ENCODE results near the gene AP1G2. TPM values are rescaled to one million over a fixed set of nuclear protein-coding genes. Genes with fewer than 3 reads are reported as not detected.

The AP1G2 gene
- polyA plus RNA-seq, 2 donors = 81.5 to 171 TPM

- WGBS, 2 donors = 72 to 81% methylated on average over 3 of the region's 3 CpGs
- Histone ChIP-seq H3K9me3 (ENCODE audit: control insufficient read depth in 2 of 2, insufficient read depth in 1 of 2, low read depth in 1 of 2, low read length in 1 of 2) (no peaks in the 10 kb centered on the region), H3K36me3 (ENCODE audit: control insufficient read depth in 2 of 2, insufficient read depth in 2 of 2, low read length in 1 of 2) (no peaks in the 10 kb centered on the region), H3K27ac (ENCODE audit: low read depth in 2 of 2, low read length in 1 of 2) (no peak overlapping the region), H3K4me1 (ENCODE audit: control insufficient read depth in 2 of 2, insufficient read depth in 2 of 2, low read length in 1 of 2) (no peaks in the 10 kb centered on the region), H3K4me3 (ENCODE audit: low read depth in 1 of 2, low read length in 2 of 2) (no peak overlapping the region), H3K27me3 (ENCODE audit: control insufficient read depth in 1 of 2, insufficient read depth in 2 of 2, low read length in 2 of 2) (no peaks in the 10 kb centered on the region)
These were observed 41.4 kb upstream of the AP1G2 start for GRCh38 chr14:23609001-23609400.

- no peak overlapping the region for H3K4me3 ChIP-seq (ENCODE audit: low read depth in 1 of 2, low read length in 2 of 2)
- no peaks in the 10 kb centered on the region for H3K4me1 ChIP-seq (ENCODE audit: control insufficient read depth in 2 of 2, insufficient read depth in 2 of 2, low read length in 1 of 2)
- no peaks in the 10 kb centered on the region for H3K36me3 ChIP-seq (ENCODE audit: control insufficient read depth in 2 of 2, insufficient read depth in 2 of 2, low read length in 1 of 2)
- WGBS, 2 donors = 19 to 29% methylated on average over 1 of the region's 1 CpG
- H3K27ac ChIP-seq (ENCODE audit: low read depth in 2 of 2, low read length in 1 of 2) = no peak overlapping the region
- no peaks in the 10 kb centered on the region for H3K27me3 ChIP-seq (ENCODE audit: control insufficient read depth in 1 of 2, insufficient read depth in 2 of 2, low read length in 2 of 2)
- H3K9me3 ChIP-seq (ENCODE audit: control insufficient read depth in 2 of 2, insufficient read depth in 1 of 2, low read depth in 1 of 2, low read length in 1 of 2) = no peaks in the 10 kb centered on the region
These were observed 40.9 kb upstream of the AP1G2 start for GRCh38 chr14:23608454-23608853.

DNA sequence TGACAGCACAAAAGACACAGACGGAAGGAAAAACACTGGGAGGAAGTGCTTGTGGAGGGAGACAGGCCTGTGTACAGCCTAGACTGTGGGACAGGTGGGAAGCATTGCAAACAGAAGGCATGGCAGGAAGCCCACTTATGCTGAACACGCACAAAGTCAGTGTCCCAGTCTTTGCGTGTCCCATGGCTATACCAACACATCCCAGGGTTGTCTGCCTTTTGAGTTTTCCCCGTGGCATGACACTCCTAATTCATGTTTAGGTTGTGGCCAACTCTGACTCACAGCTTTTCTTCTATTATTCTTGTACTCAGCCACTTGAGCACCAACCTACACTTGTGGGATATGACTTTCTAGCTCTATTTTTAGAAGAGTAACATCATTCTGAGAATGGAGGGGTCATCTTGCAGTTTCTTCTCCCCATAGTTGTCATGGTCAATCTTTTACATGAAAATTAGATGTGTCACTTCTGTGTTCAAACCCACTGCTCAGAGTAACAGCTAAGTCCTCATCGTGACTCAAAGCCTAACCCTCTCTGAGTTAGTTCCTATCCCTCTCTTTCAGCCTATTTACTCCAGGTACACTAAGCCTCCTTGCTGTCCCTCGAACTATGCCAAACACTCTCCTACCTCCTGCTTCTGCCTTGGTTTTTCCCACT, 38.5 kb upstream of the AP1G2 start:
- Histone ChIP-seq H3K4me3 (ENCODE audit: low read depth in 1 of 2, low read length in 2 of 2) (no peak overlapping the region), H3K9me3 (ENCODE audit: control insufficient read depth in 2 of 2, insufficient read depth in 1 of 2, low read depth in 1 of 2, low read length in 1 of 2) (no peaks in the 10 kb centered on the region), H3K4me1 (ENCODE audit: control insufficient read depth in 2 of 2, insufficient read depth in 2 of 2, low read length in 1 of 2) (no peaks in the 10 kb centered on the region), H3K27me3 (ENCODE audit: control insufficient read depth in 1 of 2, insufficient read depth in 2 of 2, low read length in 2 of 2) (no peaks in the 10 kb centered on the region), H3K36me3 (ENCODE audit: control insufficient read depth in 2 of 2, insufficient read depth in 2 of 2, low read length in 1 of 2) (no peaks in the 10 kb centered on the region), H3K27ac (ENCODE audit: low read depth in 2 of 2, low read length in 1 of 2) (no peak overlapping the region)
- WGBS, 2 donors = 60 to 70% methylated on average over 6 of the region's 6 CpGs

- no peaks in the 10 kb centered on the region for H3K4me1 ChIP-seq (ENCODE audit: control insufficient read depth in 2 of 2, insufficient read depth in 2 of 2, low read length in 1 of 2)
- H3K9me3 ChIP-seq (ENCODE audit: control insufficient read depth in 2 of 2, insufficient read depth in 1 of 2, low read depth in 1 of 2, low read length in 1 of 2) = no peaks in the 10 kb centered on the region
- no peaks in the 10 kb centered on the region for H3K27me3 ChIP-seq (ENCODE audit: control insufficient read depth in 1 of 2, insufficient read depth in 2 of 2, low read length in 2 of 2)
- H3K27ac ChIP-seq (ENCODE audit: low read depth in 2 of 2, low read length in 1 of 2) = no peak overlapping the region
- WGBS, 2 donors = 79 to 82% methylated on average over 3 of the region's 3 CpGs
- no peaks in the 10 kb centered on the region for H3K36me3 ChIP-seq (ENCODE audit: control insufficient read depth in 2 of 2, insufficient read depth in 2 of 2, low read length in 1 of 2)
- H3K4me3 ChIP-seq (ENCODE audit: low read depth in 1 of 2, low read length in 2 of 2) = no peak overlapping the region
These were observed 37.1 kb upstream of the AP1G2 start for GRCh38 chr14:23604675-23605170.

GRCh38 chr14:23604148-23604547, 36.6 kb upstream of the AP1G2 start:
- H3K9me3 ChIP-seq (ENCODE audit: control insufficient read depth in 2 of 2, insufficient read depth in 1 of 2, low read depth in 1 of 2, low read length in 1 of 2) = no peaks in the 10 kb centered on the region
- H3K36me3 ChIP-seq (ENCODE audit: control insufficient read depth in 2 of 2, insufficient read depth in 2 of 2, low read length in 1 of 2) = no peaks in the 10 kb centered on the region
- H3K4me1 ChIP-seq (ENCODE audit: control insufficient read depth in 2 of 2, insufficient read depth in 2 of 2, low read length in 1 of 2) = no peaks in the 10 kb centered on the region
- 83 to 88% methylated on average over 2 of the region's 2 CpGs for WGBS, 2 donors
- no peaks in the 10 kb centered on the region for H3K27me3 ChIP-seq (ENCODE audit: control insufficient read depth in 1 of 2, insufficient read depth in 2 of 2, low read length in 2 of 2)
- H3K4me3 ChIP-seq (ENCODE audit: low read depth in 1 of 2, low read length in 2 of 2) = no peak overlapping the region
- H3K27ac ChIP-seq (ENCODE audit: low read depth in 2 of 2, low read length in 1 of 2) = no peak overlapping the region

GRCh38 chr14:23603103-23603502, 35.5 kb upstream of the AP1G2 start:
- no peak overlapping the region for H3K27ac ChIP-seq (ENCODE audit: low read depth in 2 of 2, low read length in 1 of 2)
- H3K4me1 ChIP-seq (ENCODE audit: control insufficient read depth in 2 of 2, insufficient read depth in 2 of 2, low read length in 1 of 2) = no peaks in the 10 kb centered on the region
- no peaks in the 10 kb centered on the region for H3K9me3 ChIP-seq (ENCODE audit: control insufficient read depth in 2 of 2, insufficient read depth in 1 of 2, low read depth in 1 of 2, low read length in 1 of 2)
- H3K4me3 ChIP-seq (ENCODE audit: low read depth in 1 of 2, low read length in 2 of 2) = no peak overlapping the region
- H3K27me3 ChIP-seq (ENCODE audit: control insufficient read depth in 1 of 2, insufficient read depth in 2 of 2, low read length in 2 of 2) = no peaks in the 10 kb centered on the region
- 71 to 75% methylated on average over 2 of the region's 2 CpGs for WGBS, 2 donors
- H3K36me3 ChIP-seq (ENCODE audit: control insufficient read depth in 2 of 2, insufficient read depth in 2 of 2, low read length in 1 of 2) = no peaks in the 10 kb centered on the region

- H3K27me3 ChIP-seq (ENCODE audit: control insufficient read depth in 1 of 2, insufficient read depth in 2 of 2, low read length in 2 of 2) = no peaks in the 10 kb centered on the region
- WGBS, 2 donors = 83 to 91% methylated on average over 12 of the region's 12 CpGs
- no peaks in the 10 kb centered on the region for H3K36me3 ChIP-seq (ENCODE audit: control insufficient read depth in 2 of 2, insufficient read depth in 2 of 2, low read length in 1 of 2)
- H3K27ac ChIP-seq (ENCODE audit: low read depth in 2 of 2, low read length in 1 of 2) = no peak overlapping the region
- no peak overlapping the region for H3K4me3 ChIP-seq (ENCODE audit: low read depth in 1 of 2, low read length in 2 of 2)
- H3K4me1 ChIP-seq (ENCODE audit: control insufficient read depth in 2 of 2, insufficient read depth in 2 of 2, low read length in 1 of 2) = no peaks in the 10 kb centered on the region
- H3K9me3 ChIP-seq (ENCODE audit: control insufficient read depth in 2 of 2, insufficient read depth in 1 of 2, low read depth in 1 of 2, low read length in 1 of 2) = no peaks in the 10 kb centered on the region
These were observed 34.8 kb upstream of the AP1G2 start for GRCh38 chr14:23602181-23603095.

- Histone ChIP-seq H3K4me1 (ENCODE audit: control insufficient read depth in 2 of 2, insufficient read depth in 2 of 2, low read length in 1 of 2) (no peaks in the 10 kb centered on the region), H3K27me3 (ENCODE audit: control insufficient read depth in 1 of 2, insufficient read depth in 2 of 2, low read length in 2 of 2) (no peaks in the 10 kb centered on the region), H3K36me3 (ENCODE audit: control insufficient read depth in 2 of 2, insufficient read depth in 2 of 2, low read length in 1 of 2) (no peaks in the 10 kb centered on the region), H3K9me3 (ENCODE audit: control insufficient read depth in 2 of 2, insufficient read depth in 1 of 2, low read depth in 1 of 2, low read length in 1 of 2) (no peaks in the 10 kb centered on the region), H3K4me3 (ENCODE audit: low read depth in 1 of 2, low read length in 2 of 2) (no peak overlapping the region), H3K27ac (ENCODE audit: low read depth in 2 of 2, low read length in 1 of 2) (no peak overlapping the region)
- 59 to 60% methylated on average over 1 of the region's 1 CpG for WGBS, 2 donors
These were observed 34.2 kb upstream of the AP1G2 start for GRCh38 chr14:23601845-23602180.

DNA sequence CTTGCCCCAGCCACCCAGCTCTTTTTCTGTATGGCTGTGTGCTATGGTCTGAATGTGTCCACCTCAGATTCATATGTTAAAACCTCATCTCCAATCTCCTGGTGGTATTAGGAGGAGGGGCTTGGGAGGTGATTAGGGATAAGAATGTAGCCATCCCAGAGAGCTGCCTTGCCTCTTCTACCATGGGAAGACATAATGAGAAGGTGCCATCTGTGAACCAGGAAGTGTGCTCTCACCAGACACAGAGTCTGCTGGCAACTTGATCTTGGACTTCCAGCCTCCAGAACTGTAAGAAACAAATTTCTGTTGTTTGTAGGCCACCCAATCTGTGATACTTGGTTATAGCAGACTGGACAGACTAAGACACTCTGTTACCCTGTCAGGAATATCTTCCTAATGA, 33.8 kb upstream of the AP1G2 start:
- Histone ChIP-seq H3K9me3 (ENCODE audit: control insufficient read depth in 2 of 2, insufficient read depth in 1 of 2, low read depth in 1 of 2, low read length in 1 of 2) (no peaks in the 10 kb centered on the region), H3K36me3 (ENCODE audit: control insufficient read depth in 2 of 2, insufficient read depth in 2 of 2, low read length in 1 of 2) (no peaks in the 10 kb centered on the region), H3K4me3 (ENCODE audit: low read depth in 1 of 2, low read length in 2 of 2) (no peak overlapping the region), H3K27ac (ENCODE audit: low read depth in 2 of 2, low read length in 1 of 2) (no peak overlapping the region), H3K27me3 (ENCODE audit: control insufficient read depth in 1 of 2, insufficient read depth in 2 of 2, low read length in 2 of 2) (no peaks in the 10 kb centered on the region), H3K4me1 (ENCODE audit: control insufficient read depth in 2 of 2, insufficient read depth in 2 of 2, low read length in 1 of 2) (no peaks in the 10 kb centered on the region)

DNA sequence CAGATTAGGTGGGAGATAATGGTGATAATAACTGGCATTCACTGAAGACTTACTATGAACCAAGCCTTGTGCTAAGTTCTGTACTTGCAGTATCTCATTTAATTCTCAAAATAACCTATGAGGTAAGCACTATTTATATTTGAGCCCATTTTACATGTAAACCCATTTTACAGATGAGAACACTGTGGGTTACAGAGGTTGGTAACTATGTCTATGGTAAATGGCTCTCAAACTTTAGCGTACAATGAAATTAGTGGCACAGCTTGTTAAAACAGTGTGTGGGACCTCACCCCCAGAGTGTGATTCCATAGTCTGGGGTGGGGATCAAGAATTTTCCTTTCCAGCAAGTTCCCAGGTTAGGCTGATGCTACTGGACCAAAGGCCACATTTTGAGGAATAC, 33.2 kb upstream of the AP1G2 start:
- 95 to 97% methylated on average over 1 of the region's 1 CpG for WGBS, 2 donors
- Histone ChIP-seq H3K4me1 (ENCODE audit: control insufficient read depth in 2 of 2, insufficient read depth in 2 of 2, low read length in 1 of 2) (no peaks in the 10 kb centered on the region), H3K4me3 (ENCODE audit: low read depth in 1 of 2, low read length in 2 of 2) (no peak overlapping the region), H3K27ac (ENCODE audit: low read depth in 2 of 2, low read length in 1 of 2) (no peak overlapping the region), H3K27me3 (ENCODE audit: control insufficient read depth in 1 of 2, insufficient read depth in 2 of 2, low read length in 2 of 2) (no peaks in the 10 kb centered on the region), H3K9me3 (ENCODE audit: control insufficient read depth in 2 of 2, insufficient read depth in 1 of 2, low read depth in 1 of 2, low read length in 1 of 2) (no peaks in the 10 kb centered on the region), H3K36me3 (ENCODE audit: control insufficient read depth in 2 of 2, insufficient read depth in 2 of 2, low read length in 1 of 2) (no peaks in the 10 kb centered on the region)

Data from esophagus (tissue), 2 donors.